Measurements from ENCODE around the gene THOP1.

DNA sequence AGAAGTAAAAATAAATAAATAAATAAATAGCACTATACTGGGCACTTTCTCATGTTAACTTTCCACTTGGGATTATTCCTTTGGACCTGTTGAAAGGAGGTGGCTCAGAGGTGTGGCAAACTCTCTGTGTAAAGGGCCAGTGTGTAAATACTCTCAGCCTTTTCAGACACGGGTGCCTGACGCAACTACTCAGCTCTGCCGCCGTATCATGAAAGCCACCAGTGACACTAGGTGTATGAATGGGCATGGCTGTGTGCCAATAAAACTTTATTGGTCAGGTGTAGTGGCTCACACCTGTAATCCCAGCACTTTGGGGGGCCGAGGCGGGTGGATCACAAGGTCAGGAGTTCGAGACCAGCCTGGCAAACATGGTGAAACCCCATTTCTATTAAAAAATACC, 25.3 kb upstream of the THOP1 start:
- TF ChIP-seq, protein P1, sequence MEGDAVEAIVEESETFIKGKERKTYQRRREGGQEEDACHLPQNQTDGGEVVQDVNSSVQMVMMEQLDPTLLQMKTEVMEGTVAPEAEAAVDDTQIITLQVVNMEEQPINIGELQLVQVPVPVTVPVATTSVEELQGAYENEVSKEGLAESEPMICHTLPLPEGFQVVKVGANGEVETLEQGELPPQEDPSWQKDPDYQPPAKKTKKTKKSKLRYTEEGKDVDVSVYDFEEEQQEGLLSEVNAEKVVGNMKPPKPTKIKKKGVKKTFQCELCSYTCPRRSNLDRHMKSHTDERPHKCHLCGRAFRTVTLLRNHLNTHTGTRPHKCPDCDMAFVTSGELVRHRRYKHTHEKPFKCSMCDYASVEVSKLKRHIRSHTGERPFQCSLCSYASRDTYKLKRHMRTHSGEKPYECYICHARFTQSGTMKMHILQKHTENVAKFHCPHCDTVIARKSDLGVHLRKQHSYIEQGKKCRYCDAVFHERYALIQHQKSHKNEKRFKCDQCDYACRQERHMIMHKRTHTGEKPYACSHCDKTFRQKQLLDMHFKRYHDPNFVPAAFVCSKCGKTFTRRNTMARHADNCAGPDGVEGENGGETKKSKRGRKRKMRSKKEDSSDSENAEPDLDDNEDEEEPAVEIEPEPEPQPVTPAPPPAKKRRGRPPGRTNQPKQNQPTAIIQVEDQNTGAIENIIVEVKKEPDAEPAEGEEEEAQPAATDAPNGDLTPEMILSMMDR (IDR thresholded peaks at IDR 0.05) = no peak
- no peak for TF ChIP-seq POLR2A (IDR thresholded peaks at IDR 0.05)
